GM23248 (cell line): ENCODE data around the gene VEGFB. TPM values are rescaled to one million over a fixed set of nuclear protein-coding genes. Genes with fewer than 3 reads are reported as not detected.

Source experiments
- DNase-seq: peaks from one replicate; pipeline ENCODE4 v3.0.0-alpha.2; 2015
- H2AFZ ChIP-seq: fragments of 200-600 bp; sonication (generic); 2 replicates; pipeline ENCODE4 v1.6.1; 2016; ENCODE audit warnings: antibody characterized with exemption
- H3F3A ChIP-seq: fragments of 200-600 bp; sonication (generic); 2 replicates; pipeline ENCODE4 v1.6.1; 2016; ENCODE audit warnings: mild to moderate bottlenecking, antibody characterized with exemption, mixed run types; ENCODE audit not compliant: insufficient read depth
- H3K27ac ChIP-seq: fragments of 200-600 bp; sonication (generic); 2 replicates; pipeline ENCODE4 v1.5.1; 2016; ENCODE audit warnings: mild to moderate bottlenecking
- H3K27me3 ChIP-seq: fragments of 200-600 bp; sonication (generic); replicated peaks from 2 replicates; pipeline ENCODE4 v1.6.1; 2016; ENCODE audit warnings: mild to moderate bottlenecking; ENCODE audit not compliant: insufficient read depth
- H3K36me3 ChIP-seq: fragments of 200-600 bp; sonication (generic); 2 replicates; pipeline ENCODE4 v1.6.1; 2016; ENCODE audit warnings: low read depth, mild to moderate bottlenecking
- H3K4me1 ChIP-seq: fragments of 200-600 bp; sonication (generic); 2 replicates; pipeline ENCODE4 v1.6.1; 2016; ENCODE audit warnings: mild to moderate bottlenecking; ENCODE audit not compliant: insufficient read depth
- H3K4me2 ChIP-seq: fragments of 200-600 bp; sonication (generic); one replicate; pipeline ENCODE4 v1.6.1; 2016; ENCODE audit warnings: mild to moderate bottlenecking; ENCODE audit not compliant: unreplicated experiment
- H3K4me3 ChIP-seq: fragments of 200-600 bp; sonication (generic); 2 replicates; pipeline ENCODE4 v1.5.1; 2016; ENCODE audit warnings: mild to moderate bottlenecking
- H3K79me2 ChIP-seq: fragments of 200-600 bp; sonication (generic); 2 replicates; pipeline ENCODE4 v1.6.1; 2016; ENCODE audit warnings: mild to moderate bottlenecking; ENCODE audit not compliant: insufficient read depth
- H3K9ac ChIP-seq: fragments of 200-600 bp; sonication (generic); 2 replicates; pipeline ENCODE4 v1.6.1; 2016; ENCODE audit warnings: mild to moderate bottlenecking
- H3K9me2 ChIP-seq: fragments of 200-600 bp; sonication (generic); 2 replicates; pipeline ENCODE4 v1.6.1; 2016; ENCODE audit warnings: mixed run types, mild to moderate bottlenecking, moderate library complexity; ENCODE audit not compliant: insufficient read depth
- H3K9me3 ChIP-seq: fragments of 200-600 bp; sonication (generic); one replicate; pipeline ENCODE4 v1.6.1; 2017; ENCODE audit warnings: low read depth
- H4K20me1 ChIP-seq: fragments of 200-600 bp; sonication (generic); 2 replicates; pipeline ENCODE4 v1.6.0; 2016; ENCODE audit not compliant: insufficient read depth
- EZH2 ChIP-seq: fragments of 200-600 bp; sonication (generic); IDR thresholded peaks from 2 replicates; pipeline ENCODE4 v1.6.1; 2018; ENCODE audit warnings: antibody characterized with exemption, mild to moderate bottlenecking; ENCODE audit not compliant: insufficient read depth, poor library complexity, severe bottlenecking
- EZH2phosphoT487 ChIP-seq: fragments of 200-600 bp; sonication (generic); IDR thresholded peaks from 2 replicates; pipeline ENCODE4 v1.6.1; 2018; ENCODE audit warnings: antibody characterized with exemption, moderate library complexity, mild to moderate bottlenecking, low read depth; ENCODE audit not compliant: insufficient read depth
- WGBS, 2 experiments: methylation state at CpG; one replicate each; pipeline ENCODE4 v1.1.6; 2015 to 2017; ENCODE audit warnings: low lambda C conversion rate in 2 of 2, low coverage in 1 of 2; ENCODE audit errors: missing lambda C conversion rate in 2 of 2; 5-methylcytosine and 5-hydroxymethylcytosine counted together
- in situ Hi-C: fragments of 300-500 bp; cut with MboI; formaldehyde crosslinking; loops from 2 replicates; pipeline ENCODE4 v1.15.0; 2020
- polyA plus RNA-seq: library from polyadenylated mRNA; unstranded; fragments of >200 nt; fragmentation: Nextera tagmentation; extraction: Ambion mirVana; gene quantifications from 2 replicates; pipeline ENCODE4 v1.2.1, GENCODE V29; 2016
- total RNA-seq: library from RNA; depleted of rRNA; stranded (reverse); fragments of >200 nt; shearing (Covaris generic); gene quantifications from 2 replicates; pipeline ENCODE4 v1.2.3, GENCODE V29; 2014

Gene VEGFB
- total and polyA plus RNA-seq, 2 experiments from 2014 or later, result 21.6 to 27.8 TPM

DNA sequence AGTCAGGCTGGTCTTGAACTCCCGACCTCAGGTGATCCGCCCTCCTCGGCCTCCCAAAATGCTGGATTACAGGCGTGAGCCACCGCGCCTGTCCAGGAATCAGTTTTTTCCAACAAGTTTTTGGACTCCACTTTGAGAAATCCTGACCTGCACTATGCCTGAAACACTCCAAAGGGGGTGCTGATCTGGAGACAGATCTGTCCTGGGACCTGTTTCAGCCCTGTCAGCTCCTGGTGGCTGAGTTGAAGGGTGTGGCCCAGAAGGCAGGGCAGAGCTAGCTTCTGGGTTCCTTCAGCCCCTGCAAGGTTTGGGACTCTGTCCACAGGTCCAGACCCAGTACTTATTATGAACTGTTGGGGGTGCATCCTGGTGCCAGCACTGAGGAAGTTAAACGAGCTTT lies 2.8 kb upstream of the VEGFB start:
- WGBS, 2 experiments, result 91 to 94% methylated on average over 6 to 7 of the region's 7 CpGs
- Histone ChIP-seq H3K9ac (no peak overlapping the region), H3K4me2 (peak overlapping the region; percentile 82), H3K9me2 (no peaks in the 10 kb centered on the region), H3K9me3 (no peaks in the 10 kb centered on the region), H3K4me1 (peaks cover 6% of the 10 kb centered on the region; the same call in 1 of the 2 replicates), H3K4me3 (no peak overlapping the region), H3K27ac (no peak overlapping the region), H4K20me1 (no peaks in the 10 kb centered on the region), H2AFZ (no peak overlapping the region), H3K27me3 (no peaks in the 10 kb centered on the region), H3K36me3 (no peaks in the 10 kb centered on the region), H3F3A (peaks cover 6% of the 10 kb centered on the region; the same call in 1 of the 2 replicates), H3K79me2 (peaks cover 33% of the 10 kb centered on the region)
- in situ Hi-C loops, result no loop called here
- no peak for DNase-seq
- no peak for TF ChIP-seq EZH2
- no peak for TF ChIP-seq EZH2phosphoT487

DNA sequence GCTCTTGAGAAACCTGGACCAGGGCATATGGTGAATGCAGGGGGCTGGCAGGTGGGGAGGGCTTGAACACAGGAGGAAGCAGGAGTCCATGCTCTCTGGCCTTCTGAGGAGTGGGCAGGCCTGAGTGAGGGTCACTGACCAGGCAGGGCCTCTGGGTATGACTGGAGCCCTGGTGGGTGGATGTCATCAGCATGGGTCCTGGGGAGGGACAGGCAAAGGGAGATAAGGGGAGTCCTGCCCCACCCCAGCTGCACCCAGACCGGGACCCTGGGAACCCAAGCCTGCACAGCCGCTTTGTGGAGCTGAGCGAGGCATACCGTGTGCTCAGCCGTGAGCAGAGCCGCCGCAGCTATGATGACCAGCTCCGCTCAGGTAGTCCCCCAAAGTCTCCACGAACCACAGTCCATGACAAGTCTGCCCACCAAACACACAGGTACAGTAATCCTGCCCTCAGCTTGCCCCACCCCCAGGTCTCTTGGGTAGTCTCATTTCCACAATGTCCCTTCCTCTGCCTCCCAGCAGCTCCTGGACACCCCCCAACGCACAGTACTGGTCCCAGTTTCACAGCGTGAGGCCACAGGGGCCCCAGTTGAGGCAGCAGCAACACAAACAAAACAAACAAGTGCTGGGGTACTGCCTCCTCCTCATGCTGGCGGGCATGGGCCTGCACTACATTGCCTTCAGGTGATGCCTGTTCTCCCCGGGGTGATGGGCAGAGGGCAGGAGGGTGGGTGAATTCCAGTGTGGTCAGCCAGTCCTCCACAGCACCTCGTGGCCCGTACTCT lies 2.0 kb upstream of the VEGFB start:
- 81 to 88% methylated on average over 15 of the region's 15 CpGs for whole genome bisulfite sequencing, 2 experiments
- H2AFZ ChIP-seq, result no peak overlapping the region
- no peaks in the 10 kb centered on the region for H3K9me2 ChIP-seq
- no peak for DNase-seq
- no peak overlapping the region for H3K9ac ChIP-seq
- H3K9me3 ChIP-seq, result no peaks in the 10 kb centered on the region
- H4K20me1 ChIP-seq, result no peaks in the 10 kb centered on the region
- H3K4me1 ChIP-seq, result peaks cover under 1% of the 10 kb centered on the region; the same call in 1 of the 2 replicates
- no peak for TF ChIP-seq EZH2
- no peak for TF ChIP-seq EZH2phosphoT487
- H3F3A ChIP-seq, result peaks cover 6% of the 10 kb centered on the region; the same call in 1 of the 2 replicates
- H3K4me2 ChIP-seq, result no peak overlapping the region
- no peak overlapping the region for H3K27ac ChIP-seq
- H3K79me2 ChIP-seq, result peaks cover 25% of the 10 kb centered on the region
- no peak overlapping the region for H3K4me3 ChIP-seq
- H3K27me3 ChIP-seq, result no peaks in the 10 kb centered on the region
- in situ Hi-C loops, result no loop called here
- no peaks in the 10 kb centered on the region for H3K36me3 ChIP-seq

DNA sequence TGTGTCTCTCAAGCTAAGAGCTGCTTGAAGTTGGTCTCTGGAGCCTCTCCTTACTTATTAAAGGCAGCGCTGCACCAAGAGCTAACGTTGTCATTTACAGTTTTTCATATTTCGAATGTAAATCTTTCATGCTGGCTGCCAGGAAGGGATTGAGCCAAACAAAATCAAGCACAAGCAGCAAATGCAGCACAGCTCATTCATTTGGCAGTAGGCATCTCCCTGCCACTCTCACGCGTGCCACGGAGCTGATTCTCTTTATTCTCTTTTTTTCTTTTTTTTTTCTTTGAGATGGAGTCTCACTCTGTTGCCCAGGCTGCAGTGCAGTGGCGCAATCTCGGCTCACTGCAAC lies 1.4 kb upstream of the VEGFB start:
- in situ Hi-C loops, result no loop called here
- Histone ChIP-seq H3K4me2 (no peak overlapping the region), H3K4me3 (no peak overlapping the region)

DNA sequence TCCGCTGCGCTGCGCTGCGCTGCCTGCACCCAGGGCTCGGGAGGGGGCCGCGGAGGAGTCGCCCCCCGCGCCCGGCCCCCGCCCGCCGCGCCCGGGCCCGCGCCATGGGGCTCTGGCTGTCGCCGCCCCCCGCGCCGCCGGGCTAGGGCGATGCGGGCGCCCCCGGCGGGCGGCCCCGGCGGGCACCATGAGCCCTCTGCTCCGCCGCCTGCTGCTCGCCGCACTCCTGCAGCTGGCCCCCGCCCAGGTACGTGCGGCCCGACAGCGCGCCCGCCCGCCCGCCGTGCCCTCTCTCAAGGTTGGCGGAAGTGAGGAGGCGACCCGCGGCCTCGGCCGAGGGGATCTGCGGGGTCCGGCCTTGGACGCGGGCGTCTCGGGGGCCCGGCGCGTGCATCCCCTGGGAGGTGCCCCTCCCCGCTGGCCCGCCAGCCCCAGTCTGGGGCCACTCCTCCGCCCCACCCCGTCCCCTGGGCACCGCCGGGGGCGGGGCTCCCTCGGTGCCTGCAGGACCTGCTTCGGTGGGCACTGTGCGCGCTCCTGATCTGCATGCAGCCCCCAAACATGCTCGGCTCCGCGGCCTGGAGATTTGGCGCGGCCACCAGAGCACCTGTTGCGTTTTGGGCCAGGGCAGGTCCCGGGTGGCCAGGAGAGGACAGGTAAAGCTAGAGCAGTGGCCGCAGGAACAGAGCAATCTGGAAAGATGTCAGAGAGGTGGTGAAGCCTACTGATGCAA lies 429 bp downstream of the VEGFB start:
- H3K79me2 ChIP-seq, result 0 out of 2 replicates have a peak, but pooled peaks cover 15% of the 10 kb centered on the region
- peak overlapping the region; percentile 65; the same call in 1 of the 2 replicates for H2AFZ ChIP-seq
- no peaks in the 10 kb centered on the region for H3K9me2 ChIP-seq
- H3K9me3 ChIP-seq, result no peaks in the 10 kb centered on the region
- no peak for TF ChIP-seq EZH2phosphoT487
- TF ChIP-seq EZH2, result no peak
- no peak overlapping the region for H3K27ac ChIP-seq
- H3K9ac ChIP-seq, result peak overlapping the region; percentile 63
- in situ Hi-C loops, result no loop called here
- no peaks in the 10 kb centered on the region for H3K4me1 ChIP-seq
- no peaks in the 10 kb centered on the region for H3K27me3 ChIP-seq
- H3K36me3 ChIP-seq, result no peaks in the 10 kb centered on the region
- peak; percentile 75 for DNase-seq
- peak overlapping the region; percentile 82 for H3K4me3 ChIP-seq
- peaks cover 2% of the 10 kb centered on the region; the same call in 1 of the 2 replicates for H3F3A ChIP-seq
- peak overlapping the region; percentile 80 for H3K4me2 ChIP-seq
- no peaks in the 10 kb centered on the region for H4K20me1 ChIP-seq
- 2 to 4% methylated on average over 9 to 35 of the region's 80 CpGs for WGBS, 2 experiments

More for the DNA sequence above, 1.4 kb upstream of the VEGFB start:
- TF ChIP-seq EZH2, result no peak
- no peak for TF ChIP-seq EZH2phosphoT487
- Histone ChIP-seq H3K9me3 (no peaks in the 10 kb centered on the region), H2AFZ (no peak overlapping the region), H3K36me3 (no peaks in the 10 kb centered on the region), H3F3A (peaks cover 6% of the 10 kb centered on the region; the same call in 1 of the 2 replicates), H3K27me3 (no peaks in the 10 kb centered on the region), H3K9me2 (no peaks in the 10 kb centered on the region), H4K20me1 (no peaks in the 10 kb centered on the region), H3K9ac (no peak overlapping the region), H3K79me2 (peaks cover 19% of the 10 kb centered on the region), H3K4me1 (no peaks in the 10 kb centered on the region), H3K27ac (no peak overlapping the region)
- no peak for DNase-seq
- WGBS, 2 experiments, result 64 to 71% methylated on average over 8 of the region's 8 CpGs
